ENCODE data around the gene CDC42SE1. TPM values are rescaled to one million over a fixed set of nuclear protein-coding genes. Genes with fewer than 3 reads are reported as not detected.

Gene CDC42SE1
- total RNA-seq, 1 donor from 2014 or later: 124 TPM

DNA sequence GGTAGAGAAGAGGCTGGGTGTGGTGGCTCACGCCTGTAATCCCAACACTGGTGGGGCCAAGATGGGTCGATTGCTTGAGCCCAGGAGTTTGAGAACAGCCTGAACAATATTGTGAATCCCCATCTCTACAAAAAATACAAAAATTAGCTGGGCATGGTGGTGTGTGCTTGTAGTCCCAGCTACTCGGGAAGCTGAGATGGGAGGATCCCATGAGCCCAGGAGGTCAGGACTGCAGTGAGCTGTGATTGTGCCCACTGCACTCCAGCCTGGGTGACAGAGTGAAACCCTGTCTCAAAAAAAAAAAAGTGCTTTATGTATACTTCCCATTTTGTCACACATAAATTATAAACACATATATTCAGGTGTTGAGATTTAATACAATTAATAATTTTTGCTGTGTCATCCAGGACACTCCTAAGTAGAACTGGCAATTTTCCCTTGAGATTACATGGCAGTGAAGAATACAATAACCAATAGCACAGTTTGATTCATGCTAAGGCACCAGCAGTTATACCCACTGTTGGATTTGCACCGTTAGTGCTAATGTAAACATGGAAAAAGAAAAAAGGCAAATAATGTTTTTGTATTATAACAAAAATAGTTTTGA is 26.6 kb upstream of the CDC42SE1 start:
- Histone ChIP-seq H3K4me3 (ENCODE audit: low read depth, low read length) (no peak overlapping the region), H3K27me3 (ENCODE audit: control insufficient read depth, insufficient read depth, low read length) (no peaks in the 10 kb centered on the region), H3K36me3 (ENCODE audit: control insufficient read depth, insufficient read depth, low read length) (no peaks in the 10 kb centered on the region)
- DNase-seq (ENCODE audit: low read depth): no peak
- TF ChIP-seq, protein P1, sequence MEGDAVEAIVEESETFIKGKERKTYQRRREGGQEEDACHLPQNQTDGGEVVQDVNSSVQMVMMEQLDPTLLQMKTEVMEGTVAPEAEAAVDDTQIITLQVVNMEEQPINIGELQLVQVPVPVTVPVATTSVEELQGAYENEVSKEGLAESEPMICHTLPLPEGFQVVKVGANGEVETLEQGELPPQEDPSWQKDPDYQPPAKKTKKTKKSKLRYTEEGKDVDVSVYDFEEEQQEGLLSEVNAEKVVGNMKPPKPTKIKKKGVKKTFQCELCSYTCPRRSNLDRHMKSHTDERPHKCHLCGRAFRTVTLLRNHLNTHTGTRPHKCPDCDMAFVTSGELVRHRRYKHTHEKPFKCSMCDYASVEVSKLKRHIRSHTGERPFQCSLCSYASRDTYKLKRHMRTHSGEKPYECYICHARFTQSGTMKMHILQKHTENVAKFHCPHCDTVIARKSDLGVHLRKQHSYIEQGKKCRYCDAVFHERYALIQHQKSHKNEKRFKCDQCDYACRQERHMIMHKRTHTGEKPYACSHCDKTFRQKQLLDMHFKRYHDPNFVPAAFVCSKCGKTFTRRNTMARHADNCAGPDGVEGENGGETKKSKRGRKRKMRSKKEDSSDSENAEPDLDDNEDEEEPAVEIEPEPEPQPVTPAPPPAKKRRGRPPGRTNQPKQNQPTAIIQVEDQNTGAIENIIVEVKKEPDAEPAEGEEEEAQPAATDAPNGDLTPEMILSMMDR (IDR thresholded peaks at IDR 0.05; ENCODE audit: insufficient read depth, low read length, poor library complexity, severe bottlenecking): no peak

DNA sequence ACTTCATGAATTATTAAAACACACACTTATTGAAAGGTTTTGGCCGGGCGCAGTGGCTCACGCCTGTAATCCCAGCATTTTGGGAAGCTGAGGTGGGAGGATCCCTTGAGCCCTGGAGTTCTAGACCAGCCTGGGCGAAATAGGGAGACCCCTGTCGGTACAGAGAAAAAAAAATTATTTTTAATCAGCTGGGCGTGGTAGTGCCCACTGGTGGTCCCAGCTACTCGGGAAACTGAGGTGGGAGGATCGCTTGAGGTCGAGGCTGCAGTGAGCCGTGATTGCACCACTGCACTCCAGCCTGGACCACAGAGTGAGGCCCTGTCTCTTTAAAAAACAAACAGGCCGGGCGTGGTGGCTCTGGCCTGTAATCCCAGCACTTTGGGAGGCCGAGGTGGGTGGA is 12.8 kb upstream of the CDC42SE1 start:
- no peak for DNase-seq (ENCODE audit: low read depth)
- Histone ChIP-seq H3K36me3 (ENCODE audit: control insufficient read depth, insufficient read depth, low read length) (no peaks in the 10 kb centered on the region), H3K4me3 (ENCODE audit: low read depth, low read length) (no peak overlapping the region), H3K27me3 (ENCODE audit: control insufficient read depth, insufficient read depth, low read length) (no peaks in the 10 kb centered on the region)
- TF ChIP-seq, protein P1 (IDR thresholded peaks at IDR 0.05; ENCODE audit: insufficient read depth, low read length, poor library complexity, severe bottlenecking): no peak

DNA sequence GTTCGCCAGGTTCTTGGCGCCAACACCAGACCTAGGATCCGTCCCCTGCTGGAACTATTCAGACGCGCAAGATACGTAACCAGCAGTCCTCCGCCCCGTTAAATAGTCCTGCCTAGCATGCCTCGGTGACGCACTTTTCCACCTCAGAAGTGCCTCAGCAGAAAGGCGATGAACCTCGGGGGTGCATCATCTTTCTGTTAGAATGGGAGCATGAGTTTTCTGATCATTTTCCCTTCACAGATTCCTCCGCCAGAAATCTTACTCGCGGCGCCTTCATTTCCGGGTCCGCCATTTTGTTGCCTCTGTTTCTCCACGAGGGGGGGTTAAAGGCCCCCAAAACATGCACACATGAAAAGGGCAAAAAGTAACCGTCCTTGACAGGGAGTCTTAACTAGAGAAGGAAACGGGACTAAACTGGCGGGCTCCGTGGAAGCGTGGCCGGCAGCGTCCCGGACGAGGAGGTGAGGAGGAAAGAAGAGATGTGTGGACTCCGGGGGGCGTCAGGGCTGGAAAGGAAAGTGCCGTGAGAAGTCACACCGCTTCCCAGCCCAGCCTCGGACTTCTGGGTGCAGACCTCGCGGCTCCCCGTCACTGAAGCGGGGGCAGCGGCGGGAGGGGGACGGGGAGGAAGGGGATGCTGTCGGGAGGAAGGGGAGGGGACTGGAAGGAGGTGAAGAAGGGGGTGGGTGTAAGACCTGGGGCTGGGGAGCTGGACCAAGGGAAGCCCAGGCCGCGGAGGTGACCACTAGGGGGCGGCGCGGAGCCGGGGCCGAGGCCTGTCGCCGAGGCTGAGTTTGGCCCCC is 11.3 kb upstream of the CDC42SE1 start, which contains the start of gene GABPB2:
TSS of gene GABPB2 (plus strand) at position 288 of the 803 bp plus-strand sequence. CDS start 17,429 bp downstream, outside the sequence.
- TF ChIP-seq, protein P1 (IDR thresholded peaks at IDR 0.05; ENCODE audit: insufficient read depth, low read length, poor library complexity, severe bottlenecking): peak; percentile 99

DNA sequence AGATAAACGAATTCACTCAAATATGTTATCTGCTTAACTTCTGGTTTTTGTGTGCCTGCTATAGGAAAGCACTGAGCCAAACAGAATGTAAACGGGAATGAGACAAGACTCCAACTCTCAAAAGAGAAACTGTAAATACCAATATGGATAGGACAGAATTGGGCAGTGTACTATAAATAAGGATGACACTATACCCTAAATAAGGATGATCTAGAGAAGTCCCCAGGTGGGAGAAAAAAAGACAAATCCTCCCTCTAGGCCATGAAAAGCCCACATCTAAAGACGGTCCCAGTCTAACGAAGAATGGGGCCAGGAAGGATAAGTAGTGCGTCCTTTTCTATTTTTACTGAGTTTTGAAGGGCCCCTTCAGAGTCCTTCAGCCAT is 9.7 kb upstream of the CDC42SE1 start:
- no peak overlapping the region for H3K4me3 ChIP-seq (ENCODE audit: low read depth, low read length)
- TF ChIP-seq, protein P1 (IDR thresholded peaks at IDR 0.05; ENCODE audit: insufficient read depth, low read length, poor library complexity, severe bottlenecking): no peak
- H3K36me3 ChIP-seq (ENCODE audit: control insufficient read depth, insufficient read depth, low read length): no peaks in the 10 kb centered on the region
- DNase-seq (ENCODE audit: low read depth): no peak
- no peaks in the 10 kb centered on the region for H3K27me3 ChIP-seq (ENCODE audit: control insufficient read depth, insufficient read depth, low read length)

More for the DNA sequence above, 11.3 kb upstream of the CDC42SE1 start, which contains the start of gene GABPB2:
- H3K27me3 ChIP-seq (ENCODE audit: control insufficient read depth, insufficient read depth, low read length): no peaks in the 10 kb centered on the region
- peak; percentile 54 for DNase-seq (ENCODE audit: low read depth)
- peak within 1 kb of the TSS; percentile 73 for H3K4me3 ChIP-seq (ENCODE audit: low read depth, low read length)
- H3K36me3 ChIP-seq (ENCODE audit: control insufficient read depth, insufficient read depth, low read length): no peaks in the 10 kb centered on the region

DNA sequence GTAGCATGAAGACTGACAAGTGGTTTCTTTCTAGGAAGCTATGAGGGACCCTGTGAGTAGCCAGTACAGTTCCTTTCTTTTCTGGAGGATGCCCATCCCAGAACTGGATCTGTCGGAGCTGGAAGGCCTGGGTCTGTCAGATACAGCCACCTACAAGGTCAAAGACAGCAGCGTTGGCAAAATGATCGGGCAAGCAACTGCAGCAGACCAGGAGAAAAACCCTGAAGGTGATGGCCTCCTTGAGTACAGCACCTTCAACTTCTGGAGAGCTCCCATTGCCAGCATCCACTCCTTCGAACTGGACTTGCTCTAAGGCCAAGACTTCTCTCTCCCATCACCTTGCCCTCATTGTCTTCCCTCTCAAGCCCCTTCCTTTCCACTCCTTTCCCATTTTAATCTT is 7.8 kb upstream of the CDC42SE1 start:
- DNase-seq (ENCODE audit: low read depth): no peak
- H3K36me3 ChIP-seq (ENCODE audit: control insufficient read depth, insufficient read depth, low read length): no peaks in the 10 kb centered on the region
- H3K27me3 ChIP-seq (ENCODE audit: control insufficient read depth, insufficient read depth, low read length): no peaks in the 10 kb centered on the region
- TF ChIP-seq, protein P1 (IDR thresholded peaks at IDR 0.05; ENCODE audit: insufficient read depth, low read length, poor library complexity, severe bottlenecking): no peak
- no peak overlapping the region for H3K4me3 ChIP-seq (ENCODE audit: low read depth, low read length)
